Measurements from ENCODE around the gene BAZ1B. TPM values are rescaled to one million over a fixed set of nuclear protein-coding genes. Genes with fewer than 3 reads are reported as not detected.
A peak's percentile ranks its signal among the peaks of the same experiment; 100 is the strongest.
"Not testable (repeated sequence)": the region's sequence is repeated elsewhere in the genome, so short reads cannot be mapped to it uniquely, and the experiment has no call there.

Gene BAZ1B
- polyA plus RNA-seq, 1 experiment: 12.4 TPM

- Histone ChIP-seq H3K36me3 (ENCODE audit: control insufficient read depth, insufficient read depth, low read length) (peaks cover 23% of the 10 kb centered on the region), H3K4me3 (ENCODE audit: low read depth, low read length) (no peak overlapping the region), H3K27me3 (ENCODE audit: control insufficient read depth, insufficient read depth, low read length) (no peaks in the 10 kb centered on the region)
- POLR2A ChIA-PET: interaction anchor here (0.5 kb wide), 1 partner anchor 275 kb away, joined by 3 read pairs; no protein-coding TSS in a partner anchor
- TF ChIP-seq, protein P1, sequence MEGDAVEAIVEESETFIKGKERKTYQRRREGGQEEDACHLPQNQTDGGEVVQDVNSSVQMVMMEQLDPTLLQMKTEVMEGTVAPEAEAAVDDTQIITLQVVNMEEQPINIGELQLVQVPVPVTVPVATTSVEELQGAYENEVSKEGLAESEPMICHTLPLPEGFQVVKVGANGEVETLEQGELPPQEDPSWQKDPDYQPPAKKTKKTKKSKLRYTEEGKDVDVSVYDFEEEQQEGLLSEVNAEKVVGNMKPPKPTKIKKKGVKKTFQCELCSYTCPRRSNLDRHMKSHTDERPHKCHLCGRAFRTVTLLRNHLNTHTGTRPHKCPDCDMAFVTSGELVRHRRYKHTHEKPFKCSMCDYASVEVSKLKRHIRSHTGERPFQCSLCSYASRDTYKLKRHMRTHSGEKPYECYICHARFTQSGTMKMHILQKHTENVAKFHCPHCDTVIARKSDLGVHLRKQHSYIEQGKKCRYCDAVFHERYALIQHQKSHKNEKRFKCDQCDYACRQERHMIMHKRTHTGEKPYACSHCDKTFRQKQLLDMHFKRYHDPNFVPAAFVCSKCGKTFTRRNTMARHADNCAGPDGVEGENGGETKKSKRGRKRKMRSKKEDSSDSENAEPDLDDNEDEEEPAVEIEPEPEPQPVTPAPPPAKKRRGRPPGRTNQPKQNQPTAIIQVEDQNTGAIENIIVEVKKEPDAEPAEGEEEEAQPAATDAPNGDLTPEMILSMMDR (IDR thresholded peaks at IDR 0.05; ENCODE audit: insufficient read depth, low read depth, low read length): no peak
- DNase-seq (ENCODE audit: low read depth): no peak
- CTCF ChIA-PET: interaction anchor here (0.6 to 1.2 kb wide), 2 partner anchors 21 to 157 kb away, joined by 3 to 6 read pairs; no protein-coding TSS in a partner anchor
Measured at GRCh38 chr7:73567846-73568685, 46.0 kb upstream of the BAZ1B start.

DNA sequence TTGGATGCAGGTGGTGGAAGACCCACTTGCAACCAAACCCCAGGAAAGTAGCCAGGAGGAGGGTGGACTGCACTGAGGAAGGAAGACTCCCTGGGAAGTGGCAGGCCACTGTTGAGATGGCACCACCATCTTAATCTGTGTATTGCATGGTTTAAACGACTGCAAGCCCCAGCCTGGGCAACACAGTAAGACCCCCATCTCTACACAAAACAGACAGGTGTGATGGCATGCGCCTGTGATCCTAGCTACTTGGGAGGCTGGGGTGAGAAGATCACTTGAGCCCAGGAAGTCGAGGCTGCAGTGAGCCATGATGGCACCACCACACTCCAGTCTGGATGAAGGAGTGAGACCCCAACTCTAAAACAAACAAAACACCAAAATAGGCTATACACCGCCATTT lies 45.0 kb upstream of the BAZ1B start:
- no peaks in the 10 kb centered on the region for H3K27me3 ChIP-seq (ENCODE audit: control insufficient read depth, insufficient read depth, low read length)
- ChIA-PET CTCF (no interaction called here), POLR2A (no interaction called here)
- DNase-seq (ENCODE audit: low read depth): no peak
- H3K4me3 ChIP-seq (ENCODE audit: low read depth, low read length): no peak overlapping the region
- peaks cover 15% of the 10 kb centered on the region for H3K36me3 ChIP-seq (ENCODE audit: control insufficient read depth, insufficient read depth, low read length)
- TF ChIP-seq, protein P1 (IDR thresholded peaks at IDR 0.05; ENCODE audit: insufficient read depth, low read depth, low read length): no peak

GRCh38 chr7:73566431-73566830 lies 44.3 kb upstream of the BAZ1B start:
- DNase-seq (ENCODE audit: low read depth); H3K4me3 ChIP-seq (ENCODE audit: low read depth, low read length); H3K27me3 ChIP-seq (ENCODE audit: control insufficient read depth, insufficient read depth, low read length); CTCF ChIA-PET: not testable (repeated sequence)
- peaks cover 11% of the 10 kb centered on the region for H3K36me3 ChIP-seq (ENCODE audit: control insufficient read depth, insufficient read depth, low read length)
- POLR2A ChIA-PET: interaction anchor here (0.6 kb wide), 1 partner anchor 79 kb away, joined by 3 read pairs; no protein-coding TSS in a partner anchor

- Histone ChIP-seq H3K4me3 (ENCODE audit: low read depth, low read length) (no peak overlapping the region), H3K36me3 (ENCODE audit: control insufficient read depth, insufficient read depth, low read length) (peaks cover 8% of the 10 kb centered on the region), H3K27me3 (ENCODE audit: control insufficient read depth, insufficient read depth, low read length) (no peaks in the 10 kb centered on the region)
- DNase-seq (ENCODE audit: low read depth): no peak
- CTCF ChIA-PET: interaction anchor here (0.8 to 1.4 kb wide), 2 partner anchors 87 to 169 kb away, joined by 3 to 4 read pairs; no protein-coding TSS in a partner anchor
- TF ChIP-seq, protein P1 (IDR thresholded peaks at IDR 0.05; ENCODE audit: insufficient read depth, low read depth, low read length): no peak
- POLR2A ChIA-PET: no interaction called here
Measured at GRCh38 chr7:73565675-73566340, 43.7 kb upstream of the BAZ1B start.

DNA sequence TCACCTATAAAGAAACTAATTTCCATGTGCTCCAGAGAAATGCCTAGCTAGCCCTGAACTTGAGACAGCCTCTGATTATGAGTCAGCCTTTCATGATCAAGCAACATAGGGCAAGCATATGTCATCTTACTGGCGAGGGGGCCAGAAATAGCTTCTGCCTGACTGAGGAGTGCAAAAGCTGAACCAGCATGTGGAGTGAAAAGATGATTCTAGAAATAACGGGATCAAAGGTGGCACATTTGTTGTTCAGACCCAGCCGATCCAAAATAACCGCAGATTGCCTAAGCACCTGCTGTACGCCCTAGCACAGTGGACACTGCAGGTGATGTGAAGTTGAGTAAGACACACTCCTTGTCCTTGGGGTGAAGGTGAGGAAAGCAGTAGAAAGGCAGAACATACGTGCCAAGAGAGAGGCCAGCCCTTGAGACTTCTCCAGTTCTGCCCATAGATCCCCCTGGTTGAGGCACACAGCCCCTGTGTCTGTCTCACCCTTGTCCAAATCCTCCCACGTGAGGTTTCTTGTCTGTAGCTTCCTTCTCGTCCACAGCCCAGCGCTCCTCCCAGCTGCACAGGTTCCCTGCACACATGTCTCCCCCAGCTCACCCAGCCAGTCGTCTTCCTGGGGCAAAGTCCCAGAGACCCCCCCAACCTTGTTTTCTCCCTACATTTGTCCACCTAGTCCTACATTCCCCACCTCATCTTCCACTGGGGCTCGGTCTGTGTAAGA lies 38.2 kb upstream of the BAZ1B start:
- ChIA-PET POLR2A (interaction anchor here (1.0 kb wide), 1 partner anchor 18 kb away, joined by 12 read pairs; the partner anchor contains the start of gene TBL2), CTCF (interaction anchor here (1.1 to 2.0 kb wide), 3 partner anchors 16 to 46 kb away, joined by 3 to 7 read pairs (median 4); partner anchors contain the start of gene BAZ1B)
- no peaks in the 10 kb centered on the region for H3K36me3 ChIP-seq (ENCODE audit: control insufficient read depth, insufficient read depth, low read length)
- TF ChIP-seq, protein P1 (IDR thresholded peaks at IDR 0.05; ENCODE audit: insufficient read depth, low read depth, low read length): no peak
- H3K27me3 ChIP-seq (ENCODE audit: control insufficient read depth, insufficient read depth, low read length): no peaks in the 10 kb centered on the region
- DNase-seq (ENCODE audit: low read depth): peak; percentile 53
- no peak overlapping the region for H3K4me3 ChIP-seq (ENCODE audit: low read depth, low read length)

Data from BJ (cell line).